HTERT RPE-1 (cell line): ENCODE results near the gene PIGU.
"Not testable (repeated sequence)": the region's sequence is repeated elsewhere in the genome, so short reads cannot be mapped to it uniquely, and the experiment has no call there.

Experiments used
- in situ Hi-C: fragments of 300-500 bp; cut with MboI; formaldehyde crosslinking; loops from 4 replicates; pipeline ENCODE4 v1.14.3; 2020; ENCODE audit warnings: low sequenced_read_pairs

The PIGU gene

GRCh38 chr20:34624629-34625028 is 52.3 kb downstream of the PIGU start:
- in situ Hi-C loops: no loop called here

- in situ Hi-C loops: no loop called here
Measured at GRCh38 chr20:34622821-34623451, 54.0 kb downstream of the PIGU start.

- in situ Hi-C loops: no loop called here
Measured at GRCh38 chr20:34621383-34622367, 55.2 kb downstream of the PIGU start.

- in situ Hi-C loops: no loop called here
Measured at GRCh38 chr20:34621036-34621343, 55.9 kb downstream of the PIGU start.

GRCh38 chr20:34618676-34619075 is 58.2 kb downstream of the PIGU start:
- in situ Hi-C loops: no loop called here

- in situ Hi-C loops: not testable (repeated sequence)
Measured at GRCh38 chr20:34616913-34617312, 60.0 kb downstream of the PIGU start.

- in situ Hi-C loops: no loop called here
Measured at GRCh38 chr20:34615477-34615876, 61.4 kb downstream of the PIGU start.

- in situ Hi-C loops: not testable (repeated sequence)
Measured at GRCh38 chr20:34611976-34612375, 64.9 kb downstream of the PIGU start.

GRCh38 chr20:34607066-34607465 is 69.8 kb downstream of the PIGU start:
- in situ Hi-C loops: no loop called here

- in situ Hi-C loops: no loop called here
Measured at GRCh38 chr20:34604980-34605788, 71.7 kb downstream of the PIGU start.

GRCh38 chr20:34600892-34601653 is 75.8 kb downstream of the PIGU start:
- in situ Hi-C loops: no loop called here

GRCh38 chr20:34595377-34596184 is 81.3 kb downstream of the PIGU start:
- in situ Hi-C loops: no loop called here

GRCh38 chr20:34586488-34587163 is 90.3 kb downstream of the PIGU start:
- in situ Hi-C loops: no loop called here

- in situ Hi-C loops: no loop called here
Measured at GRCh38 chr20:34585019-34585418, 91.9 kb downstream of the PIGU start.

GRCh38 chr20:34583544-34583943 is 93.3 kb downstream of the PIGU start:
- in situ Hi-C loops: no loop called here

- in situ Hi-C loops: no loop called here
Measured at GRCh38 chr20:34582911-34583310, 94.0 kb downstream of the PIGU start.

- in situ Hi-C loops: no loop called here
Measured at GRCh38 chr20:34582221-34582620, 94.7 kb downstream of the PIGU start.

- in situ Hi-C loops: no loop called here
Measured at GRCh38 chr20:34581341-34582184, 95.3 kb downstream of the PIGU start.
